B cell (primary cell): ENCODE measurements around the gene ACO1.

Source experiments
- EZH2 ChIP-seq: IDR thresholded peaks from 2 replicates; pipeline ENCODE4 v1.6.1; 2012; ENCODE audit warnings: borderline replicate concordance, low read depth, mild to moderate bottlenecking, moderate library complexity, low read length; ENCODE audit not compliant: insufficient read depth, poor library complexity, severe bottlenecking
- TF ChIP-seq, protein P1 (sequence below): fragments of 200-600 bp; IDR thresholded peaks from one replicate; pipeline ENCODE4 v1.8.0; 2022; ENCODE audit warnings: antibody characterized with exemption, mild to moderate bottlenecking

GRCh38 chr9:32347571-32347970, 36.9 kb upstream of the ACO1 start:
- TF ChIP-seq, protein P1, sequence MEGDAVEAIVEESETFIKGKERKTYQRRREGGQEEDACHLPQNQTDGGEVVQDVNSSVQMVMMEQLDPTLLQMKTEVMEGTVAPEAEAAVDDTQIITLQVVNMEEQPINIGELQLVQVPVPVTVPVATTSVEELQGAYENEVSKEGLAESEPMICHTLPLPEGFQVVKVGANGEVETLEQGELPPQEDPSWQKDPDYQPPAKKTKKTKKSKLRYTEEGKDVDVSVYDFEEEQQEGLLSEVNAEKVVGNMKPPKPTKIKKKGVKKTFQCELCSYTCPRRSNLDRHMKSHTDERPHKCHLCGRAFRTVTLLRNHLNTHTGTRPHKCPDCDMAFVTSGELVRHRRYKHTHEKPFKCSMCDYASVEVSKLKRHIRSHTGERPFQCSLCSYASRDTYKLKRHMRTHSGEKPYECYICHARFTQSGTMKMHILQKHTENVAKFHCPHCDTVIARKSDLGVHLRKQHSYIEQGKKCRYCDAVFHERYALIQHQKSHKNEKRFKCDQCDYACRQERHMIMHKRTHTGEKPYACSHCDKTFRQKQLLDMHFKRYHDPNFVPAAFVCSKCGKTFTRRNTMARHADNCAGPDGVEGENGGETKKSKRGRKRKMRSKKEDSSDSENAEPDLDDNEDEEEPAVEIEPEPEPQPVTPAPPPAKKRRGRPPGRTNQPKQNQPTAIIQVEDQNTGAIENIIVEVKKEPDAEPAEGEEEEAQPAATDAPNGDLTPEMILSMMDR, result no peak
- no peak for TF ChIP-seq EZH2
